ENCODE data around the gene ETV3L.
A peak's percentile ranks its signal among the peaks of the same experiment; 100 is the strongest.

ETV3L gene

DNA sequence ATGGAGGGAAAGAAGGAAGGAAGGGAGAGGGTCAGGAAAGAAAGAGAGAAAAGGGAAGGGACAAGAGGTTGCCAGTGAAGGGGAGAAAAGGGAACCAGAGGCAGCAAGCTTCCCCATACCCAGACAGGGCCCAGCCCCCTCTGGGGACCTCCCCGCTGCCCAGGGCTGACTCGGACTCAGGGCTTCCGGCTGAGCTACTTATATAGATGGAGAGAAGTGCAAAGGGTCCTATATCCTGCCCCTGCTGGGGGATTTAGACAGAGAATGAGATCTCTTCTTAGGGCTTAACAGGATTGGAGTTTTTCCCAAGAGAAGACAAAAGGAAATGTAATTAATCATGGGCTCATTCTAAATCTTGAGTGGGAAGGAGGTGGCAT, at the start of gene ETV3L:
ETV3L (minus strand) TSS at position 176 of the 377 bp plus-strand sequence. CDS start 285 bp downstream, outside the sequence.
- DNase-seq: no peak

GRCh38 chr1:157147906-157148700, 48.5 kb upstream of the ETV3L start:
- peak in 1 of 2 donors; percentile 11 for DNase-seq

DNA sequence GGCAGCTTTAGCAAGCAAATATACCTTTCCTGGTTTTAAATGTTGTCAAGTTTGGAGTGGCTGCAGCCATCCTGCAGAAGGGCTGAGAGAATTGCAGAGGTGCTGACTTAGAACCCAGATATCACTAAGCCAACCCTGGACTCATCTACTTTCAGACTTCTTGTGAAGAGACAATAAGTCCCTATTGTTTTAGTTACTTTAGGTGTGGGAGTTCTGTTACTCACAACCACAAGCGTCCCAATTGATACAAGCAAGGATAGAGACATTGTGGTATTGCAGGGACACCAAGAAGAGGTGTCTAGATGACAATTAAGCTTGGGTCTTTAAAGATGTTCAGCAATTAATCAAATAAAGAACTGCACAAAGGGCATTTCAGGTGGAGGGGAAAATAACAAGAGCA, 47.4 kb upstream of the ETV3L start:
- no peak for DNase-seq

DNA sequence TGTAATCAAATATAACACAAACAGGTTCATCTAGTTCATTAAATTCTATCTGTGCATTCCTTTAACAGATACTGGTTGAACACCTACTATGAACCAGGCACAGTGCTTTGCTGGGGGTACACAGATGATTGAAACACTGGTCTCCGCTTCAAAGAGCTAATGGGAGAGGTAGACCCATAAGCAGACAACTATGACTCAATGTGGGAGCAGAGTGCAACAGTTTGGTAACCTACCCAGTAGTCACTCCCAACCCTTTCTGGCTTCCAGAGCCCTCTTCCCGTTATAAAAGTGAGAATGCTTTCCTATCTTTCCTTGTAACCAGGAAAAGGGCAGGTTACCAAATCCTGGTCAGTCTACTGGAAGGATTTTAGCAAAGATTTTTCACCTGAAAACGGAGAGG, 46.6 kb upstream of the ETV3L start:
- no peak for DNase-seq

DNA sequence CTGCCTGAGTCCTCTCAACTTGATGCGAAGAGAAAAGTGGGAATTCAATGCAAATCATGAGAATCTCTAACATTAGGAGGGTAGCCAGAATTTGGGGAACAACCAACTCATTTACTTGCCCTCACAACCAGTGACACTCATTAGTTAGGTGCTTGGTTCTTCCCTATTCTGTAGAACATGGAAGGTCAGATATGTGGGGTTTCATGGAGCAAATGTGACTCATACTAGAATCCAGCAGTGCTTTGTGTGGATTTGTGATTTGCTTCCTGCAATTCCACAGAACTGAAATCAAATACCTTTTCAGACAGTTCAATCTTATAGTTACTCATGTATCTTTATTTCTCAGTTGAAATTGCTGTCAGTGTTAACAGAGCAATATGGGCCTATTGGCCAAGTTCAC, 45.5 kb upstream of the ETV3L start:
- DNase-seq: no peak

DNA sequence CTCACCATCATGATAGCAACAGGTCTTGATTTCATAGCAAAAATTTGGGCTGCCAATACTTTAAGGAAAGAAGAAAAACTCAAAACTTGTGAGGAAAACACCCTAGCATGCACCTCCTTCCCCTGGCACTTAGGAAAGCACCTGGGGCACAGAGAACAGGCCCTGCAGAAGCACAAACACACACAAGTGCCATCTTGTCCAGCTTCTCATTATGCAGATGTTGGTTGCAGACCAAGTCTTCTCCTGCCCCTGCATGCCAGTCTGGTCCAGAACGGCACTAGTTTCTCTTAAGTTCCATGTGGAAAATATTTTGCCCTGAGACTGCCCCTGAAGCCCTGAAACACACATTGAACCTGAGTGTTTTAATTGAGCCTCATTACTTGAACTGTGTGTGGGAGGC, 44.9 kb upstream of the ETV3L start:
- DNase-seq: no peak

DNA sequence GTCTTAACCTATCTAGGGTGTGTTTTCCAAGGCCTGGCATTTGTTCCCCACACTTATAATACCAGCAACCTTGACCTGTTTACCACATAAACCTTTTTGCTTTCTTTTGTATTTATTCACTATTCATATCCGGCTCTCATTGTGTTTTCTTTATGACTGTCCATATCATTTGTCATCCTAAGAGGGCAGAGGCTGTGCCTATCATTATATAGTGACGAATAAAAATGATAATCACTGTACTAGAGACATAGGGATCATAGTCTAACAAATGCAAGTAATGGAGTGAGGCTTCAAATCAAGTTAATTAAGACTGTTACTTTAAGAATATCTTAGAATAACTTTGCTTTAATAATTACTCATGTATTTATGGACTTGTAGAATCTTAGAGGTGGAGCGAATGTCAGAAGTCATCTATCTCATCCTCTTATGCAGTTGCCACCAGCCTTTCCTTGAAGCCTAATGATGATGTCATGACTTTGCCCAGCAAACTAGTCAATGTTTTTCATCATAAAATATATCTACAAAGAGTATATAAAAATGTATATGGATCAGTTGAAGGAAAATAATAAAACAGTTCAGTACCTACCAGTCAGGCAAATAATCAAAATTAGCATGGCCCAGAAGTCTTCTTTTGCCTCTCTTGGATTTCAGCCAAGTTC, 43.3 kb upstream of the ETV3L start:
- DNase-seq: no peak

DNA sequence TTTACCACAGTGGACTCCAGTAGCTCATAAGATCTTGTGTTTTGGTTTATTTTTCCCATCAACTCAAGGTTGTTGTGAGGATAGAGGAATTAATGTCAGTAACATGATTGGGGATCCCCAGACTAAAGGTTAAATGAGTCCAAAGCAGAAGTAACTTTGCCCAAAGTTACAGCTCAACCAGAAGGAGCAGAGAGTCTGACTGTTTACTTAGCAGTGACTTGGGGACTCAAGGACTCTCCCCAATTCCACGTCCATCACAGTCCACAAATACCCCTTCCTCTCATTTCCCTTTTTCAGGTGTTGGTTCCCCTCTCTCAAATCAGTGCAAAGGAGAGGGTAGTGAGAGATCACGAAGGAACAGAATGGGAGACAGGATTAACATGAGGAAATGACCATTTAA, 42.6 kb upstream of the ETV3L start:
- DNase-seq: no peak

GRCh38 chr1:157141212-157141855, 41.7 kb upstream of the ETV3L start:
- DNase-seq: no peak

DNA sequence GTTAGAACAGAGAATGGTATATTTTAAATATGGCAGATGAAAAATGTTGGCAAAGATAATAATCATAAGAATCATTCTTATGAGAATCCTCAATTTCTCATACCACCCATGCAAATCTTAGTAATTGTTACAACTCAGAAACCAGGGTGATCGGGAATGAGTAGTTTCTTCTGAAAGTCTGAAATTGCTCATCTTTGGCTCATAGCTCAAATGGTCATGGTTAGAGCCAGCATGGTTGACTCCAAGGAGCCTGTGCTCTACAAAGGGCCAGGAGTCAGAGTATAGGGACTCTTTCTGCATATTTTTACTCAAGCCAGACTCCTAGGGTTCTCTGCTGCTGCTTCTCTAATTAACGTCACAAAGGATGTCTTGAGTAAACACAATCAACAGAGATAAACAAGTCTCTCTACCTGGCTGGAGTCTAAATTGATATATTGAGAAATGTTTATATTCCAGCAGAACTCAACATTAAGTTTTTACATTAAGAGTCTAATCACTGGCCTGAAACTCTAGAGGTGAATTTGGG, 40.5 kb upstream of the ETV3L start:
- DNase-seq: no peak

GRCh38 chr1:157139052-157139715, 39.6 kb upstream of the ETV3L start:
- no peak for DNase-seq

- peak; percentile 61 to 67 for DNase-seq
Measured at GRCh38 chr1:157138220-157139051, 38.8 kb upstream of the ETV3L start, which contains the start of gene ETV3. ETV3 (minus strand) TSS chr1:157138395; CDS start chr1:157136352, 2,043 bp downstream.

DNA sequence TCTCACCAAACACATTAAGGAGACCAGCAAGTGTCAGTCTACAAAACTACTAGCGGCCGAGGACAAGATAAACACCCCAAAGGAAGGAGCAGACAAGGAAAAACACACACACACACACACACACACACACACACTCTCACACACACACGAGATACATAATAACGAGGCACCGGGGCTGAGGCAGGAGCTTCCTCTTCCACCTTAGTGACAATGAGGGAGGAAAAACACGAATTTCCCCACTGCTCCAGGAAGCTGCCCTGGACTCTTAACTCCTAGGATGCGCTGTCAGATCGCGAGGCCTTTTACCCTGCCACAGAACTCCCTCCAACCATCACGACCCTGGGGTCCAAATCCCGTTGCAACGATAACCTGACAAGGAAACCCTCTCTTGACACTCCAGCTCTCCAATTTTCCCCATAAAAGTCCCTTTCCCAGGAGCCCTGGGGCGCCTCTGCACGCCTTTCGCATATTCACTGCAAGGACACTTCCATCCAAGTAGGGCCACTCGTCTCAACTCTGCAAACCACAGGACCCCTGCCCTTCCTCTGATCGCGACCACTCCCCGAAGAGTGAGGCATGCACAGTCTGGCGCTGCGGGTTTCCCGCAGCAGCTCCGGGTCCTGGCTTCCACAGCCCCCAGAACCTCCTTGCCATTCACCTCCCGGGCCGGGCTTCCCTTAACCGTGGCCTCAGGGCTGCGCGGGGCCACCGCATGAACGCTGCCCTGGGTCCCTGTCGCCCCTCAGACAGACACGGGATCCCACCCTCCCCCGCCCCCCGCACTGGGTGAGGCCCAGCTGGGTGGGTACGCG, 38.0 kb upstream of the ETV3L start:
- DNase-seq: no peak

DNA sequence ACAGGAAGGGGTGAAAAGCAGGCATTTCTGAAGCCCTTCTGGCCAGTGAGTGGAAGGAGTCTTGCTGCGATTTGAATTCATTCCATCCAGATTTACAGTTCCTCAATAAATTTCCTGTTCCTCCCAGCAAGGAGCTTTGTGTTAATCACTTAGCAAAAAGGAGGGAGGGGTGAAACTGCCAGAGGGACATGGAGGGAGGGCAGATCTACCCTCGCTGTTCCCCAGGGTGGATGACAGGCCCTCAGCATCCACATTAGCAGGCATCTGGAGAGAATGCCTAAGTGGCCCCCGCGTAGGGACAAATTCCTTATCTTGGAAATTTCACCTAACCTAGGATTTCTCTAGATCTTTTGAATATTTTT, 37.4 kb upstream of the ETV3L start:
- no peak for DNase-seq

DNA sequence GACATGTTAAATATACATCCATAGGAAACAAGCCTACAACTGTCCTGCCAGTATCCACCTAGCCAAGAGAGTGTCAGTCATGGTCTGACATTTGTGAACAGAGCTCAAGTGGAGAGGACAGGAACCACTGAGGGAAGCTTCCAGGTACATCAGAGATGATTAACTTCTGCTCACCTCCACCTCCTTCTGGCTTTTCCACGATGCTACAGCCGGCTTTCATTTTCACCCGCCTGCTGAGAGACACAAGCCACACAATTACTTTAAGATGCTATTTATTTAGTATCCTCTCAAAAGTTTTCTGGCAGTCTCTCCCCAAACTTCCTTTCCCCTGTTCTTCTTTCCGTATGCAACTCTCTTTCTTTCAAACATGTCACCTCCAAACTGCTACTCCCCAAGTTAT, 36.5 kb upstream of the ETV3L start:
- no peak for DNase-seq

GRCh38 chr1:157135646-157136045, 36.0 kb upstream of the ETV3L start:
- no peak for DNase-seq

DNA sequence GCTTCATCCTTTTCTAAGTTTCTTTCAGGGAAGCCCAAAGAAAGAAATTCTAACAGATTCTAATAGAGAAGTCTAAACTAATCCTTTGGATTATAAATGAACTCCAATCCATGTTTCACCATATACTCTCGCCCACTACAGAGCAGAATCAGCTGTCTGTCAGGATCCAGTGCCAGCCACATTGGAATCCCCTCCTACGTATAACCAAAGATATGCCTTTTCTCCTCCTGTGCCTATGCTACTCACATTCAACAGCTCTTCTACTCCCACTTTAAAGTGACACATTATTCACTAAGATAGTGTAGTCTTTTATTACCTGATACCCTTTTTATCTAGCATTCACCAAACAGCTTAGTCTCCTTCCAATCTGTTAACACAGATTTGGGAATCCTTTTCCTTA, 35.5 kb upstream of the ETV3L start:
- DNase-seq: no peak

GRCh38 chr1:157134442-157134841, 34.8 kb upstream of the ETV3L start:
- no peak for DNase-seq

DNA sequence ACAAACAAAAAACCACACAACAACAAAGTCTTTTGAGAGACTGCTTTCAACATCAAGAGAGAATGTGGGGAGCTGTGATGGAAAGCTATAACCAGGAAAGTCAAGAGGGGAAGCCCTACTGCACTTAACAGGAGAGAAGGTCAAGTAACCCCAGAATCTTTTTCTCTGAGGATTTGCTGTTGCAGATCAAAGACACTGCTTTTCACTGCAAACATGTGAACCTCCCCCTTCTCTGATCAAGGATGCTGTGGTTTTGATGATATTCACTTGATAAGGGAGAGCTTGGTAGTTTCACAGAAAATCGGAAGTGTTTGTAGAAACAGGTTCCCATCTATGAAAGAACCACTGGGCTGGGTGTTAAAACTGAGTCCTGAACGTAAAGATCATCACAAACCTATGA, 33.8 kb upstream of the ETV3L start:
- no peak for DNase-seq

- no peak for DNase-seq
Measured at GRCh38 chr1:157132616-157133167, 33.1 kb upstream of the ETV3L start.

DNA sequence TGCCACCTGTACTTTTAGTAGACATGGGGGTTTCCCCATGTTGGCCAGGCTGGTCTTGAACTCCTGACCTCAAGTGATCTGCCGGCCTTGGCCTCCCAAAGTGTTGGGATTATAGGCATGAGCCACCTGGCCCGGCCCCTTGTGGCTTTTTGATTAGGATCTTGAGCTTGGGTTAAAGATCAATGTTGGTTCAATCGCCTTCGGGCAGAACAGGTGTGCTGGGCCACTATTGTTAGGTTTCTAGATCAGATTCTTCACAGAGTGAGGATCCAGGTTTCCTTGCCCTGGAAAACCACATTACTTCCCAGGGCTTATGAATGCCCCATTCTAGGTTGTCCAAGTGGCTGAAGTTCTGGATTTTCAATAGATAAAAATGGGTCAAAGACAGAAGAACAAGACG, 32.5 kb upstream of the ETV3L start:
- no peak for DNase-seq
